Heart right ventricle (tissue), 16 donors: ENCODE results near the gene DDX51. TPM values are rescaled to one million over a fixed set of nuclear protein-coding genes. Genes with fewer than 3 reads are reported as not detected.
"Not testable (repeated sequence)": the region's sequence is repeated elsewhere in the genome, so short reads cannot be mapped to it uniquely, and the experiment has no call there.

Source experiments
- ATAC-seq, 8 donors: fragments of 200-7000 bp; cut with Tn5 transposase; one replicate each; pipeline ENCODE4 v1.9.1; 2020; ENCODE audit warnings: mild to moderate bottlenecking in 8 of 8, moderate library complexity in 8 of 8, moderate number of reproducible peaks in 1 of 8
- DNase-seq, 2 donors: peaks; one replicate each; pipeline ENCODE4 v3.0.0-alpha.2; 2020
- H3K27ac ChIP-seq, 10 donors: fragments of 200-600 bp; sonication (generic) in 2 of 10; one replicate each; pipeline versions ENCODE4 v1.5.0 to v1.8.0; 2020 to 2022; ENCODE audit warnings: mild to moderate bottlenecking in 3 of 10
- H3K27me3 ChIP-seq, 7 donors: fragments of 200-600 bp; one replicate each; pipeline ENCODE4 v1.8.0; 2021 to 2022; ENCODE audit warnings: mild to moderate bottlenecking in 2 of 7
- H3K36me3 ChIP-seq, 9 donors: fragments of 200-600 bp; sonication (generic) in 1 of 9; one replicate each; pipeline versions ENCODE4 v1.5.0 to v1.8.0; 2020 to 2022; ENCODE audit warnings: mild to moderate bottlenecking in 2 of 9
- H3K4me1 ChIP-seq, 9 donors: fragments of 200-600 bp; sonication (generic) in 1 of 9; one replicate each; pipeline versions ENCODE4 v1.5.0 to v1.8.0; 2020 to 2022; ENCODE audit warnings: mild to moderate bottlenecking in 4 of 9
- H3K4me3 ChIP-seq, 10 donors: fragments of 200-600 bp; sonication (generic) in 2 of 10; one replicate each; pipeline versions ENCODE4 v1.5.0 to v1.8.0; 2020 to 2022; ENCODE audit warnings: mild to moderate bottlenecking in 7 of 10, moderate library complexity in 2 of 10
- H3K9me3 ChIP-seq, 11 donors: fragments of 200-600 bp in 10 of 11; sonication (generic) in 2 of 11; one replicate each; pipeline versions ENCODE4 v1.5.0 to v1.8.0; 2013 to 2022; ENCODE audit warnings: mild to moderate bottlenecking in 2 of 11, control low read depth in 1 of 11, moderate library complexity in 1 of 11
- WGBS, 2 donors: extraction: QIAGEN DNeasy Blood & Tissue Kit; methylation state at CpG; one replicate each; pipeline ENCODE4 v1.1.7; 2013; ENCODE audit warnings: inconsistent platforms in 1 of 2; 5-methylcytosine and 5-hydroxymethylcytosine counted together
- intact Hi-C, 10 donors: fragments of 100-400 bp; cut with DNase I; formaldehyde crosslinking; loops; one replicate each; pipeline versions ENCODE4 v1.11.1 to v1.14.2; 2022
- polyA plus RNA-seq, 2 donors: library from polyadenylated mRNA; stranded (reverse); fragments of 200-250 nt; gene quantifications; one replicate each; pipeline ENCODE4 v1.2.3, GENCODE V29; 2013
- total RNA-seq, 10 donors: library from RNA; stranded (reverse); fragmentation: NEBNext Ultra II Directional in 3 of 10; extraction: Animal tissue kit (Norgen Biotek cat#: 25700) in 3 of 10; gene quantifications; one replicate each; pipeline versions ENCODE4 v1.2.1 to v1.2.4, GENCODE V29; 2021 to 2023
- TF ChIP-seq, protein P1 (sequence below), 9 donors: fragments of 200-600 bp; sonication (generic) in 2 of 9; IDR thresholded peaks; one replicate each; pipeline versions ENCODE4 v1.5.0 to v1.8.0; 2021 to 2022; ENCODE audit warnings: antibody characterized with exemption in 9 of 9, mild to moderate bottlenecking in 5 of 9, moderate library complexity in 1 of 9
- donor health status: Arrhythmogenic right ventricular cardiomyopathy.
- donor health status: ischemic (EF 13 %, LVEDD 7.1; RV severe dilation, severe dysfunction).
- donor health status: healthy with polysubstance abuse.
- donor health status: DM: no; HTN: yes; CAD: no.
- donor health status: DM: no; HTN: no; CAD: no.
- donor health status: ischemic (EF 25% LVEDD 6.9; RV normal size, moderate dysfunction).
- donor health status: ischemic (EF 25% LVEDD 5.7; RV mildly dilated, moderate dysfunction).
- donor health status: healthy.
- donor health status: DM: yes; HTN: yes; CAD: no.
- donor health status: Ischemic cardiomyopathy.
- donor health status: ischemic (EF 35%, LVEDD 5.7; RV mildly dilated, moderate dysfunction).
- donor health status: nonischemic (EF 11% LVEDD 7.7; RV severe dilation, severe dysfunction).
- donor health status: DM: yes; HTN: yes; CAD: no.
- donor health status: PGD.
- donor health status: ischemic (EF 29% LVEDD 5.4; RV normal size, mild dysfunction).
- donor health status: nonischemic (EF 23%, LVEDD 6.1; RV moderate dilation, normal function).

Gene DDX51
- total and polyA plus RNA-seq, 12 donors = 7.2 to 19.9 (median 8.8) TPM

DNA sequence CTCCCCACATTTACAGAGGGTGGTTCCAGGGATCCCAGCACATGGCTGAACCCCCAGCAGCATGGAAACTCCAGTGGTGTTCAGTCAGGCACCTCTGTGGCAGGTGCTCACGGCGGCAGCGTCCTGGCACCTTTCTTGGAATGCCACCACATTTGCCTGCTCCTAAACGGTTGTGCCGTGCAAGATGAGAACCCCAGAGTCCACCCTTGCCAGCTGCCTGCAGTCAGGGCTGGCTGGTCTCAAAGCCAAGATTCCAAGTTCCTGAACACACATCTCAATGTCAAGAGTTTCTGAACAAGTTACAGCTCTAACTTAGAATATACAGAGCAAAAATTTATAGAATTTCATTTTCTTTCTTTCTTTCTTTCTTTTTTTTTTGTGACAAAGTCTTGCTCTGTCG, 38.7 kb downstream of the DDX51 start:
- Histone ChIP-seq H3K4me3 (no peak overlapping the region), H3K36me3 (peaks cover 0 to 63% (median 13%) of the 10 kb centered on the region in 9 donors), H3K4me1 (no peaks in the 10 kb centered on the region), H3K27me3 (no peaks in the 10 kb centered on the region), H3K27ac (no peak overlapping the region), H3K9me3 (no peaks in the 10 kb centered on the region)
- WGBS, 2 donors = 91% methylated on average over 6 of the region's 6 CpGs
- TF ChIP-seq, protein P1, sequence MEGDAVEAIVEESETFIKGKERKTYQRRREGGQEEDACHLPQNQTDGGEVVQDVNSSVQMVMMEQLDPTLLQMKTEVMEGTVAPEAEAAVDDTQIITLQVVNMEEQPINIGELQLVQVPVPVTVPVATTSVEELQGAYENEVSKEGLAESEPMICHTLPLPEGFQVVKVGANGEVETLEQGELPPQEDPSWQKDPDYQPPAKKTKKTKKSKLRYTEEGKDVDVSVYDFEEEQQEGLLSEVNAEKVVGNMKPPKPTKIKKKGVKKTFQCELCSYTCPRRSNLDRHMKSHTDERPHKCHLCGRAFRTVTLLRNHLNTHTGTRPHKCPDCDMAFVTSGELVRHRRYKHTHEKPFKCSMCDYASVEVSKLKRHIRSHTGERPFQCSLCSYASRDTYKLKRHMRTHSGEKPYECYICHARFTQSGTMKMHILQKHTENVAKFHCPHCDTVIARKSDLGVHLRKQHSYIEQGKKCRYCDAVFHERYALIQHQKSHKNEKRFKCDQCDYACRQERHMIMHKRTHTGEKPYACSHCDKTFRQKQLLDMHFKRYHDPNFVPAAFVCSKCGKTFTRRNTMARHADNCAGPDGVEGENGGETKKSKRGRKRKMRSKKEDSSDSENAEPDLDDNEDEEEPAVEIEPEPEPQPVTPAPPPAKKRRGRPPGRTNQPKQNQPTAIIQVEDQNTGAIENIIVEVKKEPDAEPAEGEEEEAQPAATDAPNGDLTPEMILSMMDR (IDR thresholded peaks at IDR 0.05) = no peak
- no peak for DNase-seq
- intact Hi-C loops = no loop called here
- no peak for ATAC-seq

DNA sequence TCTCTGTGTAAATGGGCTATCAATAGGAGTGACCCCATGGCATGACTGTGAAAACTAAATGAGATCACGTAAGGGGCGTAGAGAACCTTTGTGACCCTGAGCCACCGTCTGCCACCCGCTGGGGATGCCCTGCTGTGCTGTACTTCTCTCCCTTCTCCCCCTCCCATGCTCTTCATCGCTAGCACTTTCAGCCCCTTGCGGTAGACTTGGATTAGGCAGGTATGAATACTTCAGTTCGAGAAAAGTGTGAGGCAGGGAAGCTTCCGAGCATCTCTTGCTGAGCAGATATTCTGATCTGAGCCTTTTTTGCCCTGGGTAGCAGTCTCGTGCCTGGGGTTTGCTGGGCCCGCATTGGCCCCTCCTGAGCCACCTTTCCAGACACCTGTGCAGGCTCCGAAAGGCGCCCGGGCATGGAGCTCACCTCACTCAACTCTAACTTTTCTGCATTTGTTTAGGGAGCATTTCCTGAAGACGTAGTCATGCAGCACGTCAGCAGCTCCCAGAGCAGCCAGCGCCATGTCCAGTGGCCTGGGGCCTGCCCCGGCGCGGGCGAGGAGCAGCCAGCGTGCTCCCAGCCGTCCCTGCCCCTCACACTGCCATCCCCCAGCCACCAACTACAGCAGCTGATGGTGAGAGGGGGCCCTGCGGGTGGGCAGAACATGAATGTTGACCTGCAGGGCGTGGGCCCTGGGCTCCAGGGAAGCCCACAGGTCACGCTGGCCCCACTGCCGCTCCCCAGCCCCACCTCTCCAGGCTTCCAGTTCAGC, 40.4 kb downstream of the DDX51 start:
- peaks cover 0 to 65% (median 5%) of the 10 kb centered on the region in 9 donors for H3K36me3 ChIP-seq
- 88 to 93% methylated on average over 26 of the region's 26 CpGs for WGBS, 2 donors
- H3K27me3 ChIP-seq = no peaks in the 10 kb centered on the region
- ATAC-seq = peak in 2 of 8 donors; percentile 7 to 21
- intact Hi-C loops = no loop called here
- TF ChIP-seq, protein P1 (IDR thresholded peaks at IDR 0.05) = no peak
- no peak overlapping the region for H3K27ac ChIP-seq
- H3K4me3 ChIP-seq = no peak overlapping the region
- no peak for DNase-seq
- H3K9me3 ChIP-seq = no peaks in the 10 kb centered on the region
- no peaks in the 10 kb centered on the region for H3K4me1 ChIP-seq

DNA sequence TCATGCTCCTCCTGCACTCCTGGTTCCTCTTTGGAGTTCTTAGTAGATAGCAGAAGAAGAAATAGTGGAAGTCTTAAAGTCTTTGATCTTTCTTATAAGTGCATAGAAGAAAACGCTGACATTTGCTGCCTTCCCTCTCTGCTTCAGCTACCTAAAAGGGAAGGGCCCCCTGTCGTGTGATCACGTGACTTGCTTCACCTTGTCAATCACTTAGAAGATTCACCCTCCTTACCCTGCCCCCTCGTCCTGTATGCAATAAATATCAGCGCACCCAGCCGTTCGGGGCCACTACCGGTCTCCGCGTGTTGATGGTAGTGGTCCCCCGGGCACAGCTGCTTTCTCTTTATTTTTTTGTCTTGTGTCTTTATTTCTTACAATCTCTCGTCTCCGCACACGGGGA, 41.0 kb downstream of the DDX51 start:
- H3K4me1 ChIP-seq, DNase-seq, intact Hi-C loops, H3K9me3 ChIP-seq, ATAC-seq, H3K4me3 ChIP-seq, H3K27me3 ChIP-seq, H3K27ac ChIP-seq: not testable (repeated sequence)
- WGBS, 2 donors = 76 to 77% methylated on average over 14 of the region's 14 CpGs
- H3K36me3 ChIP-seq = peaks cover 0 to 65% (median 0%) of the 10 kb centered on the region in 9 donors

DNA sequence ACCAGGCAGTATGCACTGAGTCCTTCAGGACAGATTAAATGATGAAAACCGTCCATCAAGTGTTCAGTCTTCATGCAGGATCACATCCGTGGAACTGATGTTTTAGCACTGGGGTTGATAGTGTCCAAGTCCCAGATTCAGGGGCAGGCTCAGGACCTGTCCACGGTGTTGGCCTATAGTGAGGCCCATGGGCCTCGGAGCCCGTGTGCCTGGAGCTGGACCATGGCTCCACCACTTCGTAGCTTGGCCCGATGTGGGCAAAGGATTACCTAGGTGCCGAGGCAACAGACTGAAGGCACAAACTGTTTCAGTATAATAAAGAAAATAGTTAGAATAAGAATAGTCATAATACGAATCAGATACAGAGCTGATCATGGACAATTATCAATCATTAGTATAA, 41.8 kb downstream of the DDX51 start:
- WGBS, 2 donors = 90 to 94% methylated on average over 9 of the region's 9 CpGs
- Histone ChIP-seq H3K36me3 (peaks cover 0 to 62% (median 0%) of the 10 kb centered on the region in 9 donors), H3K27me3 (no peaks in the 10 kb centered on the region), H3K9me3 (no peaks in the 10 kb centered on the region), H3K4me3 (no peak overlapping the region), H3K27ac (no peak overlapping the region), H3K4me1 (no peaks in the 10 kb centered on the region)
- no peak for DNase-seq
- TF ChIP-seq, protein P1 (IDR thresholded peaks at IDR 0.05) = no peak
- ATAC-seq = no peak
- intact Hi-C loops = no loop called here
